CD4-positive, CD25-positive, alpha-beta regulatory T cell (primary cell): ENCODE results near the gene GPALPP1. TPM values are rescaled to one million over a fixed set of nuclear protein-coding genes. Genes with fewer than 3 reads are reported as not detected.
"Not testable (repeated sequence)": the region's sequence is repeated elsewhere in the genome, so short reads cannot be mapped to it uniquely, and the experiment has no call there.

ENCODE experiments used
- ATAC-seq, 2 donors: fragments of 150-1000 bp; cut with Tn5 transposase; one replicate each; pipeline ENCODE4 v1.10.0; 2021; ENCODE audit warnings: low read depth in 2 of 2, moderate number of reproducible peaks in 2 of 2, moderate library complexity in 1 of 2
- DNase-seq, 3 donors: peaks; one replicate each; pipeline versions ENCODE4 v3.0.0 to v3.0.0-alpha.2; 2012 to 2022; ENCODE audit warnings: mixed read lengths in 1 of 3
- H3K27ac ChIP-seq: one replicate; pipeline ENCODE4 v1.7.0; 2013; ENCODE audit warnings: mild to moderate bottlenecking, low read length; ENCODE audit not compliant: insufficient read depth, poor library complexity, severe bottlenecking
- H3K27me3 ChIP-seq: one replicate; pipeline ENCODE4 v1.7.0; 2013; ENCODE audit warnings: low read length; ENCODE audit not compliant: control insufficient read depth, insufficient read depth
- H3K36me3 ChIP-seq: one replicate; pipeline ENCODE4 v1.7.0; 2013; ENCODE audit warnings: mild to moderate bottlenecking, low read length, moderate library complexity; ENCODE audit not compliant: control insufficient read depth, insufficient read depth
- H3K4me1 ChIP-seq: 2 replicates; pipeline ENCODE4 v1.7.0; 2013; ENCODE audit warnings: mild to moderate bottlenecking, low read length; ENCODE audit not compliant: insufficient read depth, control insufficient read depth, poor library complexity, severe bottlenecking
- H3K4me3 ChIP-seq: one replicate; pipeline ENCODE4 v1.7.0; 2013; ENCODE audit warnings: low read depth, mild to moderate bottlenecking, low read length, moderate library complexity
- H3K9me3 ChIP-seq, 2 experiments: 1 replicate in 1 of 2; 2 replicates in 1 of 2; pipeline ENCODE4 v1.7.0; 2013; ENCODE audit warnings: low read length in 2 of 2, mild to moderate bottlenecking in 1 of 2, moderate library complexity in 1 of 2; ENCODE audit not compliant: control insufficient read depth in 2 of 2
- H3K27ac Mint-ChIP-seq, 3 donors: one replicate each; pipeline ENCODE4 v1.8.0; 2020 to 2022; ENCODE audit warnings: mild to moderate bottlenecking in 3 of 3, mixed read lengths in 3 of 3, moderate library complexity in 2 of 3
- H3K27me3 Mint-ChIP-seq: one replicate; pipeline ENCODE4 v1.8.0; 2022; ENCODE audit warnings: mild to moderate bottlenecking, mixed read lengths
- H3K36me3 Mint-ChIP-seq: one replicate; pipeline ENCODE4 v1.8.0; 2020; ENCODE audit warnings: mixed read lengths
- H3K4me1 Mint-ChIP-seq, 4 donors: one replicate each; pipeline ENCODE4 v1.8.0; 2020 to 2022; ENCODE audit warnings: mixed read lengths in 4 of 4, mild to moderate bottlenecking in 1 of 4
- H3K4me3 Mint-ChIP-seq, 4 donors: one replicate each; pipeline ENCODE4 v1.8.0; 2020 to 2022; ENCODE audit warnings: mild to moderate bottlenecking in 4 of 4, mixed read lengths in 4 of 4, moderate library complexity in 3 of 4
- H3K9me3 Mint-ChIP-seq, 7 donors: one replicate each; pipeline ENCODE4 v1.8.0; 2020 to 2022; ENCODE audit warnings: mixed read lengths in 7 of 7, mild to moderate bottlenecking in 3 of 7, moderate library complexity in 2 of 7
- polyA plus RNA-seq, 4 donors: library from polyadenylated mRNA; unstranded; fragments of 300-500 nt; fragmentation: Illumina TruSeq; gene quantifications; one replicate each; pipeline ENCODE4 v1.2.3, GENCODE V29; 2021
- total RNA-seq: library from RNA; stranded (reverse); gene quantifications from one replicate; pipeline ENCODE4 v1.2.3, GENCODE V29; 2022

GPALPP1 gene, protein sequence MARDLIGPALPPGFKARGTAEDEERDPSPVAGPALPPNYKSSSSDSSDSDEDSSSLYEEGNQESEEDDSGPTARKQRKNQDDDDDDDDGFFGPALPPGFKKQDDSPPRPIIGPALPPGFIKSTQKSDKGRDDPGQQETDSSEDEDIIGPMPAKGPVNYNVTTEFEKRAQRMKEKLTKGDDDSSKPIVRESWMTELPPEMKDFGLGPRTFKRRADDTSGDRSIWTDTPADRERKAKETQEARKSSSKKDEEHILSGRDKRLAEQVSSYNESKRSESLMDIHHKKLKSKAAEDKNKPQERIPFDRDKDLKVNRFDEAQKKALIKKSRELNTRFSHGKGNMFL
- total RNA-seq (31.1 TPM), polyA plus RNA-seq (10 to 100 TPM; 18.1 to 20.4 (median 18.8) TPM)

- DNase-seq (peak; percentile 88 to 94 (median 92)), ATAC-seq (peak; percentile 98 to 99)
- H3K36me3 Mint-ChIP-seq = peaks cover 11% of the 10 kb centered on the region
- peaks cover 7% of the 10 kb centered on the region for H3K27me3 Mint-ChIP-seq
- H3K4me3 Mint-ChIP-seq = peak within 1 kb of the TSS; percentile 99 to 100 (median 100)
- no peaks in the 10 kb centered on the region for H3K9me3 Mint-ChIP-seq
- Histone ChIP-seq H3K4me1 (peaks cover 27% of the 10 kb centered on the region), H3K27me3 (no peaks in the 10 kb centered on the region), H3K27ac (peak within 1 kb of the TSS; percentile 84), H3K36me3 (peaks cover 5% of the 10 kb centered on the region), H3K4me3 (peak within 1 kb of the TSS; percentile 94), H3K9me3 (no peaks in the 10 kb centered on the region)
- peak within 1 kb of the TSS; percentile 94 to 99 (median 98) for H3K27ac Mint-ChIP-seq
- H3K4me1 Mint-ChIP-seq = peaks cover 16 to 71% (median 57%) of the 10 kb centered on the region in 4 donors
Measured at GRCh38 chr13:44989071-44989889, at the start of gene GPALPP1, which contains the start of gene NUFIP1. TSS of gene GPALPP1 (plus strand) at chr13:44989538. CDS start at chr13:44989655, 117 bp downstream. TSS of gene NUFIP1 (minus strand) at chr13:44989471. CDS start at chr13:44989436, 35 bp downstream.

DNA sequence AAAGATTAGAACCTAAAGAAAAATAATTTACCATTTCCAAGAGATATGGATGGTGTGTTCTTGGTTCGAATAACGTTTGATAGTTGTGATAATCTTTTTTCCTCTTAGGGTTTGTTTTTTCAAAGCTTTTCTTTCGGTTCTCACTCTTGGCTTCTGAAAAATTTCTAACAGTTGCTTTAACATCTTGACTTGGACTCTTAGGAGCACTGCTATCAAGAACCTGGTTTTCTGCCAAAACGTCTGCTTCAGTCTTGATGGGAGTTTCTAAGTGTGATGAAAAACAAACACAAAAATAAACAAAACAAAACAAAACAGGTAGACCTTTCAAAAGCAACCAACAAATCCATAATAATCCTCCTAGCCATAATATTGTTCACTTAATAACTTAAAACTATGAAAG is 45.9 kb upstream of the GPALPP1 start:
- not testable (repeated sequence) for H3K27ac ChIP-seq, H3K27me3 Mint-ChIP-seq, H3K27me3 ChIP-seq, H3K4me1 Mint-ChIP-seq, ATAC-seq, H3K4me3 Mint-ChIP-seq, H3K9me3 ChIP-seq, DNase-seq, H3K36me3 ChIP-seq, H3K4me1 ChIP-seq, H3K9me3 Mint-ChIP-seq, H3K4me3 ChIP-seq
- H3K27ac Mint-ChIP-seq = peak overlapping the region in 1 of 3 donors; percentile 69
- peaks cover 15% of the 10 kb centered on the region for H3K36me3 Mint-ChIP-seq

DNA sequence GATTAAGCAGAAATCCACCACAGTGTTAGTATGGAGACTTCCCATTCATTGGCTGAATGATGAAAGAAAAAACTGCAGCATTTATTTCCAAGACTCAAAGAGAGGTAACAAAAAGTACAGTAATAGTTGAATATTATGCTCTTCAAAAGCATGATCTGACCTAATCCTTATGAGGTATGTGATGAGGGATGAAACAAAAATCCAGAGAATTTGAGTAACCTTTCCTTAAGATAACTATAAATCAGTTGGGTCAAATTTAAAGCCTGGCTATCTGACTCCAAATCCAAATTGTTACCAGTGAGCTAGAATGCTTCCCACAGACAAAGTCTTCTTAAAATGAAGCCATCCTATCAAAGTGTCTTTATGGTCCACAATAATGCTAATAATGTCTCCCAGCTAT is 38.2 kb upstream of the GPALPP1 start:
- H3K36me3 Mint-ChIP-seq = peaks cover 25% of the 10 kb centered on the region
- no peaks in the 10 kb centered on the region for H3K27me3 Mint-ChIP-seq
- Histone ChIP-seq H3K27me3 (no peaks in the 10 kb centered on the region), H3K27ac (no peak overlapping the region), H3K4me3 (no peak overlapping the region), H3K9me3 (no peaks in the 10 kb centered on the region), H3K4me1 (no peaks in the 10 kb centered on the region), H3K36me3 (peaks cover 4% of the 10 kb centered on the region)
- H3K27ac Mint-ChIP-seq = peak overlapping the region in 1 of 3 donors; percentile 2
- ATAC-seq = no peak
- no peaks in the 10 kb centered on the region for H3K9me3 Mint-ChIP-seq
- DNase-seq = no peak
- H3K4me1 Mint-ChIP-seq = peaks cover 0 to 4% (median under 1%) of the 10 kb centered on the region in 4 donors
- H3K4me3 Mint-ChIP-seq = no peak overlapping the region

- ATAC-seq (no peak), DNase-seq (no peak)
- Mint-ChIP-seq H3K4me3 (no peak overlapping the region), H3K36me3 (peaks cover 25% of the 10 kb centered on the region), H3K4me1 (peaks cover 0 to 4% (median under 1%) of the 10 kb centered on the region in 4 donors), H3K27ac (no peak overlapping the region), H3K27me3 (no peaks in the 10 kb centered on the region), H3K9me3 (no peaks in the 10 kb centered on the region)
- Histone ChIP-seq H3K36me3 (peaks cover 6% of the 10 kb centered on the region), H3K4me3 (no peak overlapping the region), H3K27me3 (no peaks in the 10 kb centered on the region), H3K27ac (no peak overlapping the region), H3K4me1 (no peaks in the 10 kb centered on the region), H3K9me3 (no peaks in the 10 kb centered on the region)
Measured at GRCh38 chr13:44952671-44953070, 36.7 kb upstream of the GPALPP1 start.

DNA sequence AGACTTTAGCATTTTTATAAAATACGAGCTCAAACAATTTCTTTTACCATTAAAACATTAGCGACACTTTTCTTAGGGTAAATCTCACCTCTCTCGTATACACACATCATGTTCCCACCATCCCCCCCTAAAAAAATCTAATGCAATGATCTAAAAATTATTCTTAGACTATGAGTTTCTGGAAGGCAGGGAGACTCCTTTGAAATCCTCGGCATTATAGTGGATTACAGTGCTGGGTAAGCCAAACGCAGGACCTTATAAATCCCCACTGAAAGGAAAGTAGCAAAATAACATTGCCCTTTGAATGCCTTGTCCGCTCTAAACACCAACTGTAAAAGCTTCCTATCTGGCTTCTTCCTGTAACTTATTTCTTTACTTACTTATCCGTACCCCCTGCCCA is 35.1 kb upstream of the GPALPP1 start:
- no peak for DNase-seq
- H3K9me3 ChIP-seq = no peaks in the 10 kb centered on the region
- Mint-ChIP-seq H3K27me3 (no peaks in the 10 kb centered on the region), H3K27ac (no peak overlapping the region), H3K4me3 (no peak overlapping the region), H3K36me3 (peaks cover 22% of the 10 kb centered on the region), H3K4me1 (peaks cover 0 to 4% (median 0%) of the 10 kb centered on the region in 4 donors), H3K9me3 (no peaks in the 10 kb centered on the region)
- no peaks in the 10 kb centered on the region for H3K27me3 ChIP-seq
- no peak overlapping the region for H3K27ac ChIP-seq
- no peaks in the 10 kb centered on the region for H3K4me1 ChIP-seq
- ATAC-seq = no peak
- H3K36me3 ChIP-seq = peaks cover 12% of the 10 kb centered on the region
- H3K4me3 ChIP-seq = no peak overlapping the region

- H3K4me3 ChIP-seq = no peak overlapping the region
- H3K27me3 ChIP-seq = no peaks in the 10 kb centered on the region
- no peaks in the 10 kb centered on the region for H3K4me1 ChIP-seq
- Mint-ChIP-seq H3K27ac (peak overlapping the region in 1 of 3 donors; percentile 63), H3K36me3 (peaks cover 22% of the 10 kb centered on the region), H3K4me1 (peaks cover 0 to 4% (median 0%) of the 10 kb centered on the region in 4 donors), H3K9me3 (no peaks in the 10 kb centered on the region), H3K27me3 (no peaks in the 10 kb centered on the region), H3K4me3 (no peak overlapping the region)
- ATAC-seq (no peak), DNase-seq (no peak)
- no peaks in the 10 kb centered on the region for H3K9me3 ChIP-seq
- peaks cover 8% of the 10 kb centered on the region for H3K36me3 ChIP-seq
- H3K27ac ChIP-seq = no peak overlapping the region
Measured at GRCh38 chr13:44955406-44955805, 33.9 kb upstream of the GPALPP1 start.

GRCh38 chr13:44961997-44962396 is 27.3 kb upstream of the GPALPP1 start:
- Mint-ChIP-seq H3K4me1 (peaks cover 0 to 1% (median 0%) of the 10 kb centered on the region in 4 donors), H3K36me3 (peaks cover 38% of the 10 kb centered on the region), H3K4me3 (no peak overlapping the region), H3K27me3 (no peaks in the 10 kb centered on the region), H3K9me3 (peaks cover 0 to 16% (median 4%) of the 10 kb centered on the region in 7 donors), H3K27ac (no peak overlapping the region)
- H3K36me3 ChIP-seq = peaks cover 39% of the 10 kb centered on the region
- ATAC-seq (no peak), DNase-seq (no peak)
- H3K4me1 ChIP-seq = no peaks in the 10 kb centered on the region
- no peak overlapping the region for H3K27ac ChIP-seq
- H3K27me3 ChIP-seq = no peaks in the 10 kb centered on the region
- H3K9me3 ChIP-seq = peaks cover 13% of the 10 kb centered on the region in 2 experiments
- no peak overlapping the region for H3K4me3 ChIP-seq
